Mesothelial cell of epicardium (in vitro differentiated cells): ENCODE measurements around the gene COL23A1. TPM values are rescaled to one million over a fixed set of nuclear protein-coding genes. Genes with fewer than 3 reads are reported as not detected.
"Not testable (repeated sequence)": the region's sequence is repeated elsewhere in the genome, so short reads cannot be mapped to it uniquely, and the experiment has no call there.

Experiments used
- DNase-seq, 2 experiments: peaks; one replicate each; pipeline ENCODE4 v3.0.0; 2021; ENCODE audit warnings: low spot score in 2 of 2; ENCODE audit not compliant: unreplicated experiment in 2 of 2
- H3K27ac Mint-ChIP-seq: 2 replicates; pipeline ENCODE4 v1.8.0; 2021; ENCODE audit warnings: mixed read lengths
- H3K27me3 Mint-ChIP-seq: 2 replicates; pipeline ENCODE4 v1.8.0; 2021; ENCODE audit warnings: low read depth, mixed read lengths
- H3K36me3 Mint-ChIP-seq: 2 replicates; pipeline ENCODE4 v1.8.0; 2021; ENCODE audit warnings: mixed read lengths
- H3K4me1 Mint-ChIP-seq: 2 replicates; pipeline ENCODE4 v1.8.0; 2021; ENCODE audit warnings: mixed read lengths
- H3K4me3 Mint-ChIP-seq: 2 replicates; pipeline ENCODE4 v1.8.0; 2021; ENCODE audit warnings: mild to moderate bottlenecking, moderate library complexity, mixed read lengths
- H3K9me3 Mint-ChIP-seq: 2 replicates; pipeline ENCODE4 v1.8.0; 2021; ENCODE audit warnings: mixed read lengths
- CTCF ChIP-seq: fragments of 200-600 bp; sonication (generic); IDR thresholded peaks from one replicate; pipeline ENCODE4 v1.5.0; 2021; ENCODE audit warnings: antibody characterized with exemption; ENCODE audit not compliant: unreplicated experiment
- total RNA-seq: library from RNA; stranded (reverse); gene quantifications from 3 replicates; pipeline ENCODE4 v1.2.1, GENCODE V29; 2021

The COL23A1 gene
- total RNA-seq, 1 donor from 2014 or later, result 13.6 TPM

DNA sequence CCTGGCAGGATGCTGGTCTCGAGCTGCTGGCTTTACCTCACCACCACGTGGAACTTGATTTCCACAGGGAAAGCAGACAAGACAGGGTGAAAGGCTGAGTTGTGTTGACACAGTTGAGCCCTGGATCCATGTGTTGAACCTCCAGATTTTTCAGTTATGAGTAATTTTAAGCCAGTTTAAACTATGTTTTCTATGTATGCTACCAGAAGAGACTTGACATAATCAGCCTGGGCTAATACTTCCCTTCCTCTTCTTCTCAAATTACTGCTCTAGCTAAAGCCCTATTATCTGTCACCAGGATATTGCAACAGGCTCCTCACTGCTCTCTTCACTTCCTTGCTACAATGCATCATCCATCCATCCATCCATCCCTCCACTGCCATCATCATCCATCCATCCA lies 345.6 kb downstream of the COL23A1 start:
- Mint-ChIP-seq H3K27ac (no peak overlapping the region), H3K9me3 (no peaks in the 10 kb centered on the region), H3K4me1 (no peaks in the 10 kb centered on the region), H3K27me3 (peaks cover 3% of the 10 kb centered on the region), H3K36me3 (no peaks in the 10 kb centered on the region), H3K4me3 (no peak overlapping the region)
- no peak for TF ChIP-seq CTCF
- no peak for DNase-seq

DNA sequence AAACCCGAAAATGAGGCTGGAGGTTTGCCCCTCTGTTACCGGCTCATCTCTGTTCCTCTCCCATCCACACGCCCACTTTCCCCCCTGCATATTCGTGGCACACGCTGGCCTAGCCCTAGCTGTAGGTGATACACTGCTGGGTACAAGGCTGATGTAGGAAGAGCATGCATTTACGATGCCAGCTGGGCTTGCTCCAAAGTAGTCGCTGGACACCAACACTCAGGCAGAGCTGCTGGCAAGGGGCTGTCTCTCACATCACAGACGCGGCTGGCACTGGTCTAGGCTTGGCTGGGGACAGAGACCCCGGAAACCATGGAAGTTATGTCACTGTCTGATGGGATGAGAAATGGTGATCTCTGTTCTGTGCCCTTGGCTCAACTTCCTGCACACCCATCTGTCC lies 347.8 kb downstream of the COL23A1 start:
- no peaks in the 10 kb centered on the region for H3K27me3 Mint-ChIP-seq
- H3K36me3 Mint-ChIP-seq, result no peaks in the 10 kb centered on the region
- H3K4me1 Mint-ChIP-seq, result no peaks in the 10 kb centered on the region
- H3K4me3 Mint-ChIP-seq, result no peak overlapping the region
- H3K9me3 Mint-ChIP-seq, result no peaks in the 10 kb centered on the region
- no peak for DNase-seq
- H3K27ac Mint-ChIP-seq, result no peak overlapping the region
- TF ChIP-seq CTCF, result no peak

- no peak for TF ChIP-seq CTCF
- Mint-ChIP-seq H3K36me3 (no peaks in the 10 kb centered on the region), H3K4me1 (no peaks in the 10 kb centered on the region), H3K27me3 (no peaks in the 10 kb centered on the region), H3K9me3 (no peaks in the 10 kb centered on the region), H3K4me3 (no peak overlapping the region), H3K27ac (no peak overlapping the region)
- DNase-seq, result no peak
These were observed 348.4 kb downstream of the COL23A1 start for GRCh38 chr5:178241688-178242231.

- no peaks in the 10 kb centered on the region for H3K4me1 Mint-ChIP-seq
- no peak for TF ChIP-seq CTCF
- H3K4me3 Mint-ChIP-seq, result no peak overlapping the region
- no peaks in the 10 kb centered on the region for H3K9me3 Mint-ChIP-seq
- no peak overlapping the region for H3K27ac Mint-ChIP-seq
- no peak for DNase-seq
- no peaks in the 10 kb centered on the region for H3K27me3 Mint-ChIP-seq
- H3K36me3 Mint-ChIP-seq, result no peaks in the 10 kb centered on the region
These were observed 348.9 kb downstream of the COL23A1 start for GRCh38 chr5:178241231-178241663.

- Mint-ChIP-seq H3K36me3 (no peaks in the 10 kb centered on the region), H3K9me3 (no peaks in the 10 kb centered on the region), H3K27me3 (no peaks in the 10 kb centered on the region), H3K4me3 (no peak overlapping the region), H3K4me1 (no peaks in the 10 kb centered on the region), H3K27ac (no peak overlapping the region)
- no peak for DNase-seq
- no peak for TF ChIP-seq CTCF
These were observed 349.4 kb downstream of the COL23A1 start for GRCh38 chr5:178240766-178241165.

DNA sequence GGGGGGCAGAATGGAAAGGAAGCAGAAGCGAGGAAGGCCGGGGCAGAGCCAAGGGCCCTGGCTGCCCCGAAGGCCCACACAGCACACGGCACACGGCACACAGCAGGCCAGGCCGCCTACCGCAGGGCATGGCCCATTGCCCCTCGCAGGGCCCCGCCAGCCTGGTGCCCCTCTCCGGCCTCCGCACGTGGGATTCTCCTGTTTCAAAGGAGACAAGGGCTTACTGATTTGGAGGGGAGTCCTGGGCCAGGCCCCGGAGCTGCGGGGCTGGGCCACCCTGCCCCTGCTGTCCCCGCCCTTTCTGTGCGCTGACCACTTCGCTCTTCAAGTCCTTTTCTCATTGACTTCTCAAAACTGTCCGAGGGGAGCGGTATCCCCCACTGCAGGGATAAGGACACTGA lies 349.9 kb downstream of the COL23A1 start:
- no peak for TF ChIP-seq CTCF
- H3K27ac Mint-ChIP-seq, result no peak overlapping the region
- no peaks in the 10 kb centered on the region for H3K9me3 Mint-ChIP-seq
- H3K36me3 Mint-ChIP-seq, result no peaks in the 10 kb centered on the region
- H3K4me1 Mint-ChIP-seq, result no peaks in the 10 kb centered on the region
- H3K27me3 Mint-ChIP-seq, result no peaks in the 10 kb centered on the region
- no peak for DNase-seq
- H3K4me3 Mint-ChIP-seq, result no peak overlapping the region

DNA sequence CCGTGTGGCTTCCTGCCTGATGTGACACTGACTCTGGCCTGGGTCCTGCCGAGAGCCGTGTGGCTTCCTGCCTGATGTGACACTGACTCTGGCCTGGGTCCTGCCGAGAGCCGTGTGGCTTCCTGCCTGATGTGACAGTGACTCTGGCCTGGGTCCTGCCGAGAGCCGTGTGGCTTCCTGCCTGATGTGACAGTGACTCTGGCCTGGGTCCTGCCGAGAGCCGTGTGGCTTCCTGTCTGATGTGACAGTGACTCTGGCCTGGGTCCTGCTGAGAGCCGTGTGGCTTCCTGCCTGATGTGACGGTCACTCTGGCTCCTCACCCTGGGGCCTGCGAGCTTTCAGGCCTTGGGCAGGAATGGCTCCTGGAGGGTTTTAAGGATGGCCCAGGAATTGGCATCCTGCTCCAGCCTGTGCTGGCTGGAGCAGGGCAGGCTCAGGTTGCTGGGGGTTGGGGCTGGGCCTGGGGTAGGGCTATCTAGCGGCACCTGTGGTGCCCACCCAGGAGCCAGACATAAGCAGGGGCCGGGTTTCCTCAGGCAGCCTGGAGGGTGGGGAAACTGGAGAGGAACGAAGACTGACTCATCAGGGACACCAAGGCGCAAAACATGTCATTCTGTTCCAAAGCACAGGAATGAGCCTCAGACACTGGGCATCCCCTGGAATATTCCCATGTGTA lies 350.4 kb downstream of the COL23A1 start:
- H3K27ac Mint-ChIP-seq, H3K4me3 Mint-ChIP-seq, H3K36me3 Mint-ChIP-seq, DNase-seq, H3K27me3 Mint-ChIP-seq, H3K9me3 Mint-ChIP-seq, H3K4me1 Mint-ChIP-seq: not testable (repeated sequence)
